Activated CD4-positive, alpha-beta T cell treated with anti-CD3 and anti-CD28 coated beads for 4 hours (primary cell): ENCODE measurements around the gene RSPO4.

Experiments
- DNase-seq, 2 donors: peaks; one replicate each; pipeline ENCODE4 v3.0.0-alpha.2; 2020

The RSPO4 gene

GRCh38 chr20:967796-968742 lies 34.0 kb downstream of the RSPO4 start:
- DNase-seq: no peak

GRCh38 chr20:965956-966355 lies 36.2 kb downstream of the RSPO4 start:
- DNase-seq: no peak

GRCh38 chr20:963795-964194 lies 38.3 kb downstream of the RSPO4 start:
- DNase-seq: no peak

- DNase-seq: no peak
Measured at GRCh38 chr20:962683-963082, 39.4 kb downstream of the RSPO4 start.

GRCh38 chr20:962223-962622 lies 39.9 kb downstream of the RSPO4 start:
- no peak for DNase-seq

GRCh38 chr20:961768-962167 lies 40.3 kb downstream of the RSPO4 start:
- DNase-seq: no peak

GRCh38 chr20:959996-960615 lies 42.0 kb downstream of the RSPO4 start:
- no peak for DNase-seq

GRCh38 chr20:958936-959815 lies 42.9 kb downstream of the RSPO4 start:
- no peak for DNase-seq

GRCh38 chr20:957544-957943 lies 44.6 kb downstream of the RSPO4 start:
- DNase-seq: no peak

- DNase-seq: peak; percentile 68 to 77
Measured at GRCh38 chr20:956330-956951, 45.7 kb downstream of the RSPO4 start.

GRCh38 chr20:955656-956055 lies 46.5 kb downstream of the RSPO4 start:
- no peak for DNase-seq

GRCh38 chr20:955111-955510 lies 47.0 kb downstream of the RSPO4 start:
- no peak for DNase-seq

GRCh38 chr20:953742-954141 lies 48.4 kb downstream of the RSPO4 start:
- no peak for DNase-seq

- DNase-seq: no peak
Measured at GRCh38 chr20:952196-952795, 49.8 kb downstream of the RSPO4 start.

- no peak for DNase-seq
Measured at GRCh38 chr20:951384-952169, 50.5 kb downstream of the RSPO4 start.

GRCh38 chr20:949717-950116 lies 52.4 kb downstream of the RSPO4 start:
- DNase-seq: no peak

- DNase-seq: no peak
Measured at GRCh38 chr20:946826-947225, 55.3 kb downstream of the RSPO4 start.

GRCh38 chr20:945841-946240 lies 56.3 kb downstream of the RSPO4 start:
- DNase-seq: no peak

- no peak for DNase-seq
Measured at GRCh38 chr20:944774-945410, 57.2 kb downstream of the RSPO4 start.

- no peak for DNase-seq
Measured at GRCh38 chr20:944148-944547, 58.0 kb downstream of the RSPO4 start.

- DNase-seq: no peak
Measured at GRCh38 chr20:942611-943010, 59.5 kb downstream of the RSPO4 start.
